Ishikawa (cell line): Measurements from ENCODE around the gene CSPG5.

ENCODE experiments used
- CEBPB ChIP-seq: IDR thresholded peaks from 2 replicates; pipeline ENCODE4 v1.6.1; 2012
- CREB1 ChIP-seq: IDR thresholded peaks from 2 replicates; pipeline ENCODE4 v1.6.1; 2012; ENCODE audit warnings: low read depth
- EGR1 ChIP-seq: IDR thresholded peaks from 2 replicates; pipeline ENCODE4 v1.6.1; 2012
- EP300 ChIP-seq: IDR thresholded peaks from 2 replicates; pipeline ENCODE4 v1.6.1; 2012; ENCODE audit warnings: borderline replicate concordance
- FOXM1 ChIP-seq: IDR thresholded peaks from 2 replicates; pipeline ENCODE4 v1.6.1; 2012; ENCODE audit warnings: low read depth, borderline replicate concordance
- NFIC ChIP-seq: IDR thresholded peaks from 2 replicates; pipeline ENCODE4 v1.6.1; 2012
- RAD21 ChIP-seq: IDR thresholded peaks from 2 replicates; pipeline ENCODE4 v1.6.1; 2012; ENCODE audit warnings: low read depth
- TAF1 ChIP-seq: IDR thresholded peaks from 2 replicates; pipeline ENCODE4 v1.6.1; 2012; ENCODE audit warnings: low read depth, mild to moderate bottlenecking
- TCF12 ChIP-seq: IDR thresholded peaks from 2 replicates; pipeline ENCODE4 v1.6.1; 2012; ENCODE audit warnings: low read depth
- TEAD4 ChIP-seq: IDR thresholded peaks from 2 replicates; pipeline ENCODE4 v1.6.1; 2012
- YY1 ChIP-seq: IDR thresholded peaks from 2 replicates; pipeline ENCODE4 v1.6.1; 2012; ENCODE audit warnings: low read depth
- ZBTB7A ChIP-seq: IDR thresholded peaks from 2 replicates; pipeline ENCODE4 v1.6.1; 2012; ENCODE audit warnings: low read depth
- TF ChIP-seq, protein P1 (sequence below): IDR thresholded peaks from 2 replicates; pipeline ENCODE4 v1.6.1; 2012
- TF ChIP-seq, protein P2 (sequence below): IDR thresholded peaks from 2 replicates; pipeline ENCODE4 v1.6.1; 2012
- TF ChIP-seq, protein P3 (sequence below): IDR thresholded peaks from 2 replicates; pipeline ENCODE4 v1.6.1; 2012; ENCODE audit warnings: low read depth, mild to moderate bottlenecking

Gene CSPG5

DNA sequence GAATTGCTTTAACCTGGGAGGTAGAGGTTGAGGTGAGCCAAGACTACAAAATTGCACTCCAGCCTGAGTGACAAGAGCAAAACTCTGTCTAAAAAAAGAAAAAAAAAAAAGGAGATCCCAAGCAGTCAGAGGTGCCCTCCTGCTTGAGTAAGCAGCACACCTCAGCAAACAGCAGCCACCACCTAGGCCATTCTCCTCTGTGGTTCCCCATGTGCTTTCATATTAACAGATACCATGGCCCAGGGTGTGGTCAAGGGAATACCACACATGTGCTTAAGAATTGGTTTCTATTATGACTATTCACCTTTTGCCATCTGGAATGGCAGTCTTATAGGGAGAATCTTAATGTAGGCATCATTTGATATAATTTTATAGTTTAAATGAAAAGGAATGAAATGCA lies 24.7 kb upstream of the CSPG5 start:
- TF ChIP-seq RAD21 (no peak), EP300 (no peak), ZBTB7A (no peak), YY1 (no peak), CREB1 (no peak), TEAD4 (no peak), FOXM1 (no peak), EGR1 (no peak), CEBPB (no peak), TCF12 (no peak)
- TF ChIP-seq, protein P1, sequence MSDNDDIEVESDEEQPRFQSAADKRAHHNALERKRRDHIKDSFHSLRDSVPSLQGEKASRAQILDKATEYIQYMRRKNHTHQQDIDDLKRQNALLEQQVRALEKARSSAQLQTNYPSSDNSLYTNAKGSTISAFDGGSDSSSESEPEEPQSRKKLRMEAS, result no peak
- TF ChIP-seq, protein P2, sequence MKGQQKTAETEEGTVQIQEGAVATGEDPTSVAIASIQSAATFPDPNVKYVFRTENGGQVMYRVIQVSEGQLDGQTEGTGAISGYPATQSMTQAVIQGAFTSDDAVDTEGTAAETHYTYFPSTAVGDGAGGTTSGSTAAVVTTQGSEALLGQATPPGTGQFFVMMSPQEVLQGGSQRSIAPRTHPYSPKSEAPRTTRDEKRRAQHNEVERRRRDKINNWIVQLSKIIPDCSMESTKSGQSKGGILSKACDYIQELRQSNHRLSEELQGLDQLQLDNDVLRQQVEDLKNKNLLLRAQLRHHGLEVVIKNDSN, result no peak
- TF ChIP-seq, protein P3, sequence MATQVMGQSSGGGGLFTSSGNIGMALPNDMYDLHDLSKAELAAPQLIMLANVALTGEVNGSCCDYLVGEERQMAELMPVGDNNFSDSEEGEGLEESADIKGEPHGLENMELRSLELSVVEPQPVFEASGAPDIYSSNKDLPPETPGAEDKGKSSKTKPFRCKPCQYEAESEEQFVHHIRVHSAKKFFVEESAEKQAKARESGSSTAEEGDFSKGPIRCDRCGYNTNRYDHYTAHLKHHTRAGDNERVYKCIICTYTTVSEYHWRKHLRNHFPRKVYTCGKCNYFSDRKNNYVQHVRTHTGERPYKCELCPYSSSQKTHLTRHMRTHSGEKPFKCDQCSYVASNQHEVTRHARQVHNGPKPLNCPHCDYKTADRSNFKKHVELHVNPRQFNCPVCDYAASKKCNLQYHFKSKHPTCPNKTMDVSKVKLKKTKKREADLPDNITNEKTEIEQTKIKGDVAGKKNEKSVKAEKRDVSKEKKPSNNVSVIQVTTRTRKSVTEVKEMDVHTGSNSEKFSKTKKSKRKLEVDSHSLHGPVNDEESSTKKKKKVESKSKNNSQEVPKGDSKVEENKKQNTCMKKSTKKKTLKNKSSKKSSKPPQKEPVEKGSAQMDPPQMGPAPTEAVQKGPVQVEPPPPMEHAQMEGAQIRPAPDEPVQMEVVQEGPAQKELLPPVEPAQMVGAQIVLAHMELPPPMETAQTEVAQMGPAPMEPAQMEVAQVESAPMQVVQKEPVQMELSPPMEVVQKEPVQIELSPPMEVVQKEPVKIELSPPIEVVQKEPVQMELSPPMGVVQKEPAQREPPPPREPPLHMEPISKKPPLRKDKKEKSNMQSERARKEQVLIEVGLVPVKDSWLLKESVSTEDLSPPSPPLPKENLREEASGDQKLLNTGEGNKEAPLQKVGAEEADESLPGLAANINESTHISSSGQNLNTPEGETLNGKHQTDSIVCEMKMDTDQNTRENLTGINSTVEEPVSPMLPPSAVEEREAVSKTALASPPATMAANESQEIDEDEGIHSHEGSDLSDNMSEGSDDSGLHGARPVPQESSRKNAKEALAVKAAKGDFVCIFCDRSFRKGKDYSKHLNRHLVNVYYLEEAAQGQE, result no peak

DNA sequence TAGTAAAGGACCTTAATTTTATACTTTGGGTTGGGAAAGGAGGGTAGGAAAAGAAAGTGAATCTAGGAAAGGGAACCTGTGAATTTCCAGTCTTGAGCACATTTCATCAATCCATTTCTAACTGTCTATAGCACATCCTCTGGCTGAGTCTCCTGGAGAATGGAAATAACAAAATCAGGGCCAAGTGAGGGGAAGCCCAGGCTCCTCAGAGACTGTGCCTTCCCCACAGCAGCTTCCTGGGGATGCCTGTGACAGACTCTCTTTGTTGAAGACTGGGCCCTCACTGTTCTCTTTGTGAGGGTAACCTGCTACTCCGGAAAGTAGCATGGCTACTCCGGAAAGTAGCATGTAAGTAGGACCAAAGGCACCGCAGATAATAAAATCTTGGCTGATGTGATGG lies 22.6 kb upstream of the CSPG5 start:
- TF ChIP-seq TAF1 (no peak), NFIC (no peak), CEBPB (no peak), ZBTB7A (no peak), TCF12 (no peak), FOXM1 (no peak), EP300 (no peak), CREB1 (no peak), EGR1 (no peak), TEAD4 (no peak), RAD21 (no peak), YY1 (no peak)
- TF ChIP-seq, protein P2, result no peak
- TF ChIP-seq, protein P3, result no peak
- TF ChIP-seq, protein P1, result no peak

GRCh38 chr3:47594792-47595191 lies 16.1 kb upstream of the CSPG5 start:
- TF ChIP-seq ZBTB7A (no peak), EP300 (no peak), TAF1 (no peak), YY1 (no peak), CREB1 (no peak), CEBPB (no peak), NFIC (no peak), FOXM1 (no peak), EGR1 (no peak), TEAD4 (no peak), TCF12 (no peak), RAD21 (no peak)
- TF ChIP-seq, protein P2, result no peak
- TF ChIP-seq, protein P1, result no peak
- TF ChIP-seq, protein P3, result no peak
